Activated CD8-positive, alpha-beta T cell treated with anti-CD3 and anti-CD28 coated beads for 36 hours (primary cell): ENCODE results near the gene SIVA1. TPM values are rescaled to one million over a fixed set of nuclear protein-coding genes. Genes with fewer than 3 reads are reported as not detected.
A peak's percentile ranks its signal among the peaks of the same experiment; 100 is the strongest.

Experiments used
- ATAC-seq: fragments of 200-7000 bp; cut with Tn5 transposase; one replicate; pipeline ENCODE4 v1.10.0; 2021; ENCODE audit warnings: mild to moderate bottlenecking, moderate library complexity
- CTCF ChIA-PET: fragments of 350-600 bp; sonication (Branson Sonifier 250); formaldehyde crosslinking; loops from one replicate; lab custom pipeline; 2021; ENCODE audit warnings: antibody characterized with exemption; lab: Charles Lee
- POLR2A ChIA-PET: fragments of 350-600 bp; sonication (Branson Sonifier 250); formaldehyde crosslinking; loops from one replicate; lab custom pipeline; 2021; ENCODE audit warnings: antibody characterized with exemption; lab: Charles Lee
- DNase-seq: peaks from one replicate; pipeline ENCODE4 v3.0.0-alpha.2; 2020
- H3K27ac Mint-ChIP-seq: one replicate; pipeline ENCODE4 v1.8.0; 2021; ENCODE audit warnings: mild to moderate bottlenecking, mixed read lengths
- H3K27me3 Mint-ChIP-seq: one replicate; pipeline ENCODE4 v1.8.0; 2021; ENCODE audit warnings: mixed read lengths
- H3K36me3 Mint-ChIP-seq: one replicate; pipeline ENCODE4 v1.8.0; 2021; ENCODE audit warnings: low read depth, mixed read lengths
- H3K4me1 Mint-ChIP-seq: one replicate; pipeline ENCODE4 v1.8.0; 2021; ENCODE audit warnings: low read depth, mixed read lengths
- H3K4me3 Mint-ChIP-seq: one replicate; pipeline ENCODE4 v1.8.0; 2021; ENCODE audit warnings: mild to moderate bottlenecking, moderate library complexity, mixed read lengths
- H3K9me3 Mint-ChIP-seq: one replicate; pipeline ENCODE4 v1.8.0; 2021; ENCODE audit warnings: mixed read lengths
- CTCF ChIP-seq: fragments of 200-600 bp; IDR thresholded peaks from one replicate; pipeline ENCODE4 v1.8.0; 2022; ENCODE audit warnings: antibody characterized with exemption, mild to moderate bottlenecking
- intact Hi-C: fragments of 100-400 bp; cut with micrococcal nuclease; formaldehyde crosslinking; loops from one replicate; pipeline ENCODE4 v1.10.0; 2022
- total RNA-seq, 2 experiments: library from RNA; stranded (reverse); gene quantifications; one replicate each; pipeline ENCODE4 v1.2.3, GENCODE V29; 2021

The SIVA1 gene
- total RNA-seq, 2 experiments from 2014 or later: 115 to 125 TPM

GRCh38 chr14:104739546-104740516 lies 13.1 kb upstream of the SIVA1 start:
- Mint-ChIP-seq H3K27ac (no peak overlapping the region), H3K4me1 (peaks cover 2% of the 10 kb centered on the region), H3K4me3 (no peak overlapping the region), H3K27me3 (no peaks in the 10 kb centered on the region), H3K9me3 (no peaks in the 10 kb centered on the region), H3K36me3 (no peaks in the 10 kb centered on the region)
- intact Hi-C loops: no loop called here
- CTCF ChIA-PET: interaction anchor here (1.0 to 1.2 kb wide), 2 partner anchors 31 to 74 kb away, joined by 3 read pairs; no protein-coding TSS in a partner anchor
- ATAC-seq (no peak), DNase-seq (no peak)
- TF ChIP-seq CTCF: no peak
- POLR2A ChIA-PET: interaction anchor here (1.2 kb wide), 1 partner anchor 45 kb away, joined by 3 read pairs; no protein-coding TSS in a partner anchor

GRCh38 chr14:104741108-104741802 lies 11.7 kb upstream of the SIVA1 start:
- no peak for TF ChIP-seq CTCF
- DNase-seq: no peak
- H3K4me3 Mint-ChIP-seq: no peak overlapping the region
- H3K27me3 Mint-ChIP-seq: no peaks in the 10 kb centered on the region
- no peak overlapping the region for H3K27ac Mint-ChIP-seq
- ATAC-seq: no peak
- intact Hi-C loops: no loop called here
- ChIA-PET POLR2A (no interaction called here), CTCF (no interaction called here)
- H3K36me3 Mint-ChIP-seq: no peaks in the 10 kb centered on the region
- H3K9me3 Mint-ChIP-seq: no peaks in the 10 kb centered on the region
- peaks cover 15% of the 10 kb centered on the region for H3K4me1 Mint-ChIP-seq

- no peaks in the 10 kb centered on the region for H3K36me3 Mint-ChIP-seq
- H3K4me1 Mint-ChIP-seq: peaks cover 20% of the 10 kb centered on the region
- H3K27ac Mint-ChIP-seq: no peak overlapping the region
- ChIA-PET CTCF (no interaction called here), POLR2A (interaction anchor here (0.7 to 1.2 kb wide), 2 partner anchors 9 to 64 kb away, joined by 3 read pairs; no protein-coding TSS in a partner anchor)
- no peaks in the 10 kb centered on the region for H3K27me3 Mint-ChIP-seq
- no peak for ATAC-seq
- no peaks in the 10 kb centered on the region for H3K9me3 Mint-ChIP-seq
- H3K4me3 Mint-ChIP-seq: no peak overlapping the region
- intact Hi-C loops: no loop called here
- DNase-seq: peak; percentile 47
- no peak for TF ChIP-seq CTCF
These were observed 11.1 kb upstream of the SIVA1 start for GRCh38 chr14:104741803-104742251.

GRCh38 chr14:104742586-104743455 lies 10.1 kb upstream of the SIVA1 start:
- no peak for TF ChIP-seq CTCF
- Mint-ChIP-seq H3K27me3 (no peaks in the 10 kb centered on the region), H3K36me3 (no peaks in the 10 kb centered on the region), H3K9me3 (no peaks in the 10 kb centered on the region), H3K4me3 (no peak overlapping the region), H3K4me1 (peaks cover 20% of the 10 kb centered on the region), H3K27ac (no peak overlapping the region)
- ChIA-PET POLR2A (interaction anchor here (0.7 to 1.2 kb wide), 3 partner anchors 10 to 65 kb away, joined by 3 to 5 read pairs (median 3); partner anchors contain the start of gene SIVA1), CTCF (no interaction called here)
- intact Hi-C loops: no loop called here
- ATAC-seq (no peak), DNase-seq (no peak)
